WTC11 (cell line): ENCODE data around the gene PLLP. TPM values are rescaled to one million over a fixed set of nuclear protein-coding genes. Genes with fewer than 3 reads are reported as not detected.

Experiments used
- ATAC-seq: fragments of 200-7000 bp; cut with Tn5 transposase; 2 replicates; pipeline ENCODE4 v1.10.0; 2021; ENCODE audit warnings: mild to moderate bottlenecking, moderate library complexity
- CTCF ChIA-PET: fragments of 300-600 bp; sonication (Branson Sonifier 250); formaldehyde crosslinking; loops from one replicate; lab custom pipeline; 2021; ENCODE audit warnings: antibody characterized with exemption; lab: Charles Lee
- POLR2A ChIA-PET: fragments of 350-600 bp; sonication (Branson Sonifier 250); formaldehyde crosslinking; loops from one replicate; lab custom pipeline; 2021; ENCODE audit warnings: antibody characterized with exemption; lab: Charles Lee
- DNase-seq: peaks from one replicate; pipeline ENCODE4 v3.0.0; 2021; ENCODE audit warnings: low spot score
- H3K27ac Mint-ChIP-seq: 2 replicates; pipeline ENCODE4 v1.8.0; 2021; ENCODE audit warnings: mixed read lengths
- H3K27me3 Mint-ChIP-seq: 2 replicates; pipeline ENCODE4 v1.8.0; 2021; ENCODE audit warnings: low read depth, mild to moderate bottlenecking, moderate library complexity, mixed read lengths
- H3K36me3 Mint-ChIP-seq: 2 replicates; pipeline ENCODE4 v1.8.0; 2021; ENCODE audit warnings: mixed read lengths
- H3K4me1 Mint-ChIP-seq: 2 replicates; pipeline ENCODE4 v1.8.0; 2022; ENCODE audit warnings: mixed read lengths
- H3K4me3 Mint-ChIP-seq: 2 replicates; pipeline ENCODE4 v1.8.0; 2021; ENCODE audit warnings: mild to moderate bottlenecking, moderate library complexity, mixed read lengths
- H3K9me3 Mint-ChIP-seq: 2 replicates; pipeline ENCODE4 v1.8.0; 2021; ENCODE audit warnings: mixed read lengths
- CREB1 ChIP-seq: sonication (generic); formaldehyde crosslinking; IDR thresholded peaks from 2 replicates; pipeline ENCODE4 v1.8.0; 2023; ENCODE audit warnings: mild to moderate bottlenecking, missing genetic modification reagents
- GRHL2 ChIP-seq: fragments of 250-450 bp; sonication (Bioruptor Pico); IDR thresholded peaks from 2 replicates; pipeline ENCODE4 v1.8.0; 2022; ENCODE audit warnings: mild to moderate bottlenecking, moderate library complexity; ENCODE audit not compliant: insufficient replicate concordance, severe bottlenecking
- NFE2L1 ChIP-seq: sonication (generic); formaldehyde crosslinking; IDR thresholded peaks from 2 replicates; pipeline ENCODE4 v1.8.1; 2023; ENCODE audit warnings: missing genetic modification reagents
- NR2C2 ChIP-seq: sonication (generic); formaldehyde crosslinking; IDR thresholded peaks from 2 replicates; pipeline ENCODE4 v1.8.0; 2022; ENCODE audit warnings: mild to moderate bottlenecking, missing genetic modification reagents
- ZBTB21 ChIP-seq: sonication (generic); formaldehyde crosslinking; IDR thresholded peaks from 2 replicates; pipeline ENCODE4 v1.8.1; 2023; ENCODE audit warnings: mild to moderate bottlenecking, missing genetic modification reagents, borderline replicate concordance
- ZNF138 ChIP-seq: sonication (generic); formaldehyde crosslinking; conservative IDR thresholded peaks from 2 replicates; pipeline ENCODE4 v1.8.1; 2022; ENCODE audit warnings: mild to moderate bottlenecking, moderate library complexity, missing genetic modification reagents
- ZNF232 ChIP-seq: sonication (generic); formaldehyde crosslinking; IDR thresholded peaks from 2 replicates; pipeline ENCODE4 v1.8.0; 2022; ENCODE audit warnings: mild to moderate bottlenecking, missing genetic modification reagents
- ZNF263 ChIP-seq: sonication (generic); formaldehyde crosslinking; IDR thresholded peaks from 2 replicates; pipeline ENCODE4 v1.8.1; 2022; ENCODE audit warnings: low read depth, mild to moderate bottlenecking, moderate library complexity, missing genetic modification reagents
- ZNF396 ChIP-seq: fragments of 250-450 bp; sonication (Bioruptor Pico); IDR thresholded peaks from 2 replicates; pipeline ENCODE4 v1.8.0; 2021; ENCODE audit warnings: mild to moderate bottlenecking, moderate library complexity, borderline replicate concordance
- ZNF671 ChIP-seq: fragments of 250-450 bp; sonication (Bioruptor Pico); IDR thresholded peaks from 2 replicates; pipeline ENCODE4 v1.8.0; 2021; ENCODE audit warnings: mild to moderate bottlenecking
- total RNA-seq: library from RNA; stranded (reverse); gene quantifications from 3 replicates; pipeline ENCODE4 v1.2.3, GENCODE V29; 2021
- TF ChIP-seq, protein P1 (sequence below): sonication (generic); formaldehyde crosslinking; IDR thresholded peaks from 2 replicates; pipeline ENCODE4 v1.8.0; 2023; ENCODE audit warnings: missing genetic modification reagents, mild to moderate bottlenecking, borderline replicate concordance
- TF ChIP-seq, protein P2 (sequence below): sonication (generic); formaldehyde crosslinking; IDR thresholded peaks from 2 replicates; pipeline ENCODE4 v1.8.1; 2022; ENCODE audit warnings: low read depth, missing genetic modification reagents, borderline replicate concordance
- TF ChIP-seq, protein P3 (sequence below): sonication (generic); formaldehyde crosslinking; IDR thresholded peaks from 2 replicates; pipeline ENCODE4 v1.8.0; 2022; ENCODE audit warnings: missing genetic modification reagents
- TF ChIP-seq, protein P4 (sequence below): fragments of 250-450 bp; sonication (Bioruptor Pico); IDR thresholded peaks from 2 replicates; pipeline ENCODE4 v1.9.0; 2021; ENCODE audit warnings: moderate library complexity, mild to moderate bottlenecking, inconsistent platforms, borderline replicate concordance
- TF ChIP-seq, protein P5 (sequence below): sonication (generic); formaldehyde crosslinking; IDR thresholded peaks from 2 replicates; pipeline ENCODE4 v1.8.1; 2023; ENCODE audit warnings: mild to moderate bottlenecking, missing genetic modification reagents, moderate library complexity

Gene PLLP
- total RNA-seq, 1 experiment from 2014 or later = 2.8 TPM

DNA sequence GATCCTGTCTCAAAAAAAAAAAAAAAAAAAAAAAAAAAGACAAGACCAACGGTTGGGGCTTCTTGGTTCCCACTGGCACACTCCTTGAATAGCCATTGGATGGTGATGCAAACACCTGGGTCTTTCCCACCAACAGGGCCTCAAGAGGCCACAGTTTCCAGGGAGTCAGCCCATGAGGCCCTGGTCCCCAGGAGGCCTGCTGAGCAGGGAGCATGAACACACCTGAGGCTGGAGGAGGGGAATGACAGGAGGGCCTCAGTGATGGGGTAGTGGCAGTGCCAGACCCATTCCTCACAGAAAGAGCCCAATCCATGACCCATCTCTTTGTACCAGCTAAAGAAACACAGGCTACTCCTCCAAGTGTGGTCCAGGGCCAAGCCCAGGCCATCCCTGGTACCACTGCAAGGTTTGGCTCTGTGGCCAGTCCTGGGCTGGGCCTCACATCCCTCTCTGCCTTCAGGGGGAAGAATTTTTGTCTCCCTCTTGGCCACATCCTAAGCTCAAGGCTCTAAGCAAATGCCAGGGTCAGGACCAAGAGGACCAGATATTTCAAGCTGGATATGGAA, 25.5 kb downstream of the PLLP start (continued):
- TF ChIP-seq, protein P1, sequence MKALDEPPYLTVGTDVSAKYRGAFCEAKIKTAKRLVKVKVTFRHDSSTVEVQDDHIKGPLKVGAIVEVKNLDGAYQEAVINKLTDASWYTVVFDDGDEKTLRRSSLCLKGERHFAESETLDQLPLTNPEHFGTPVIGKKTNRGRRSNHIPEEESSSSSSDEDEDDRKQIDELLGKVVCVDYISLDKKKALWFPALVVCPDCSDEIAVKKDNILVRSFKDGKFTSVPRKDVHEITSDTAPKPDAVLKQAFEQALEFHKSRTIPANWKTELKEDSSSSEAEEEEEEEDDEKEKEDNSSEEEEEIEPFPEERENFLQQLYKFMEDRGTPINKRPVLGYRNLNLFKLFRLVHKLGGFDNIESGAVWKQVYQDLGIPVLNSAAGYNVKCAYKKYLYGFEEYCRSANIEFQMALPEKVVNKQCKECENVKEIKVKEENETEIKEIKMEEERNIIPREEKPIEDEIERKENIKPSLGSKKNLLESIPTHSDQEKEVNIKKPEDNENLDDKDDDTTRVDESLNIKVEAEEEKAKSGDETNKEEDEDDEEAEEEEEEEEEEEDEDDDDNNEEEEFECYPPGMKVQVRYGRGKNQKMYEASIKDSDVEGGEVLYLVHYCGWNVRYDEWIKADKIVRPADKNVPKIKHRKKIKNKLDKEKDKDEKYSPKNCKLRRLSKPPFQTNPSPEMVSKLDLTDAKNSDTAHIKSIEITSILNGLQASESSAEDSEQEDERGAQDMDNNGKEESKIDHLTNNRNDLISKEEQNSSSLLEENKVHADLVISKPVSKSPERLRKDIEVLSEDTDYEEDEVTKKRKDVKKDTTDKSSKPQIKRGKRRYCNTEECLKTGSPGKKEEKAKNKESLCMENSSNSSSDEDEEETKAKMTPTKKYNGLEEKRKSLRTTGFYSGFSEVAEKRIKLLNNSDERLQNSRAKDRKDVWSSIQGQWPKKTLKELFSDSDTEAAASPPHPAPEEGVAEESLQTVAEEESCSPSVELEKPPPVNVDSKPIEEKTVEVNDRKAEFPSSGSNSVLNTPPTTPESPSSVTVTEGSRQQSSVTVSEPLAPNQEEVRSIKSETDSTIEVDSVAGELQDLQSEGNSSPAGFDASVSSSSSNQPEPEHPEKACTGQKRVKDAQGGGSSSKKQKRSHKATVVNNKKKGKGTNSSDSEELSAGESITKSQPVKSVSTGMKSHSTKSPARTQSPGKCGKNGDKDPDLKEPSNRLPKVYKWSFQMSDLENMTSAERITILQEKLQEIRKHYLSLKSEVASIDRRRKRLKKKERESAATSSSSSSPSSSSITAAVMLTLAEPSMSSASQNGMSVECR = no peak
- TF ChIP-seq GRHL2 (no peak), NFE2L1 (CRISPR knock-in tag) (no peak), ZNF138 (CRISPR knock-in tag) (no peak)

DNA sequence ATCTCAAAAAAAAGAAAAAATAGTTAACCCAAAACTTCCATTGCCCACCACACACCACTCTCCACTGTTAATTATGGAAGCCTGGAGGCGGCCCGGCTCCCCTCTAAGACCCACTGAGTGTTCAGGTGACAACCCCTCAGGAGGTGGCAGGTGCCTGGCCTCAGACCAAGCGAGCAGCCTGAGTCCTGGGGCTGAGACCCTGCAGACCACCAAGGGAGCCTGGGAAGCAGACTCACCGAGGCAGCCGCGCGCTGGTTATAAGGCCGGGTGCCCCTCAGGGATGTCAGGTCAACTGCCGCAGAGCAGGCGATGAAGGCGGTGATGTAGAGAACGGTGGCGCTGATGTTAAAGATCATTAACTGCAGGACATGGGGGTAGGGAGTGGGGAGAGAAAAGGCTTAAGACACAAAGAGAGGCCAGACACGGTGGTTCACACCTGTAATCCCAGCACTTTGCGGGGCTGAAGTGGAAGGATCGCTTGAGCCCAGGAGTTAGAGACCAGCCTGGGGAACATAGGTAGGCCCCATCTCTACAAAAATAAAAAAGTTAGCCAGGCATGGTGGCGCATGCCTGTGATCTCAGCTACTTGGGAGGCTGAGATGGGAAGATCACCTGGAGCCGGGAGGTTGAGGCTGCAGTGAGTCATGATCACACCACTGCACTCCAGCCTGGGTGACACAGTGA, 26.1 kb downstream of the PLLP start:
- no peak overlapping the region for H3K4me3 Mint-ChIP-seq
- peaks cover 14% of the 10 kb centered on the region for H3K4me1 Mint-ChIP-seq
- ATAC-seq (no peak), DNase-seq (no peak)
- TF ChIP-seq ZNF396 (no peak), ZNF671 (CRISPR knock-in tag) (no peak), ZNF232 (CRISPR knock-in tag) (no peak)
- TF ChIP-seq, protein P2, sequence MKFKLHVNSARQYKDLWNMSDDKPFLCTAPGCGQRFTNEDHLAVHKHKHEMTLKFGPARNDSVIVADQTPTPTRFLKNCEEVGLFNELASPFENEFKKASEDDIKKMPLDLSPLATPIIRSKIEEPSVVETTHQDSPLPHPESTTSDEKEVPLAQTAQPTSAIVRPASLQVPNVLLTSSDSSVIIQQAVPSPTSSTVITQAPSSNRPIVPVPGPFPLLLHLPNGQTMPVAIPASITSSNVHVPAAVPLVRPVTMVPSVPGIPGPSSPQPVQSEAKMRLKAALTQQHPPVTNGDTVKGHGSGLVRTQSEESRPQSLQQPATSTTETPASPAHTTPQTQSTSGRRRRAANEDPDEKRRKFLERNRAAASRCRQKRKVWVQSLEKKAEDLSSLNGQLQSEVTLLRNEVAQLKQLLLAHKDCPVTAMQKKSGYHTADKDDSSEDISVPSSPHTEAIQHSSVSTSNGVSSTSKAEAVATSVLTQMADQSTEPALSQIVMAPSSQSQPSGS (CRISPR knock-in tag) = no peak
- ChIA-PET CTCF (no interaction called here), POLR2A (no interaction called here)
- no peaks in the 10 kb centered on the region for H3K36me3 Mint-ChIP-seq
- H3K9me3 Mint-ChIP-seq = no peaks in the 10 kb centered on the region
- H3K27ac Mint-ChIP-seq = no peak overlapping the region
- H3K27me3 Mint-ChIP-seq = no peaks in the 10 kb centered on the region

DNA sequence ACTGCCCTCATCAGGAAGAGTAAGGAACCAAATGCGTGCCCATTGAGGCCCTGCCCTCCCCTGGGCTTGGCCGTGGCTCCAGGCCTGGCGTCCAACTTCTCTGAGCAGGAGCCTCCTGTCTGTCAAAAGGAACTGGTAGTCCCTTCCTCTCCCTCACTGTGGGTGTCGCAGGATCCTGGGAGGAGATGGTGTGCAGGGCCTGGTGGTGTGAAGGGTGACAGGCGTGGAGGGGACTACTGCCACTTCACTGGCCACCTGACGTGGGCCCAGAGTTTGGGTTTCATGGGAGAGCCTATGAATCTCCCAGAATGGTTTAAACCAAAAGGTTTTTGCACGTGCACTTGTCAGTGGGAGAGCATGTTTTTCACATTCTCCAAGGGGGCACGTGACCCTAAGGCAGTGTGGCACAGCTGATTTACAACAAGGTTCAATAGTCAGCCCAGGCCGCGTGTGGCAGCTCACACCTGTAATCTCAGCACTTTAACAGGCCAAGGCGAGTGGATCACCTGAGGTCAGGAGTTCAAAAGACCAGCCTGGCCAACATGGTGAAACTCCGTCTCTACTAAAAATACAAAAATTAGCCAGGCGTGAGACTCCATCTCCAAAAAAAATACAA, 26.9 kb downstream of the PLLP start:
- peaks cover 14% of the 10 kb centered on the region for H3K4me1 Mint-ChIP-seq
- H3K27me3 Mint-ChIP-seq = no peaks in the 10 kb centered on the region
- H3K9me3 Mint-ChIP-seq = no peaks in the 10 kb centered on the region
- ChIA-PET CTCF (no interaction called here), POLR2A (no interaction called here)
- H3K36me3 Mint-ChIP-seq = peaks cover under 1% of the 10 kb centered on the region
- ATAC-seq (no peak), DNase-seq (no peak)
- no peak overlapping the region for H3K4me3 Mint-ChIP-seq
- H3K27ac Mint-ChIP-seq = no peak overlapping the region
- TF ChIP-seq, protein P3, sequence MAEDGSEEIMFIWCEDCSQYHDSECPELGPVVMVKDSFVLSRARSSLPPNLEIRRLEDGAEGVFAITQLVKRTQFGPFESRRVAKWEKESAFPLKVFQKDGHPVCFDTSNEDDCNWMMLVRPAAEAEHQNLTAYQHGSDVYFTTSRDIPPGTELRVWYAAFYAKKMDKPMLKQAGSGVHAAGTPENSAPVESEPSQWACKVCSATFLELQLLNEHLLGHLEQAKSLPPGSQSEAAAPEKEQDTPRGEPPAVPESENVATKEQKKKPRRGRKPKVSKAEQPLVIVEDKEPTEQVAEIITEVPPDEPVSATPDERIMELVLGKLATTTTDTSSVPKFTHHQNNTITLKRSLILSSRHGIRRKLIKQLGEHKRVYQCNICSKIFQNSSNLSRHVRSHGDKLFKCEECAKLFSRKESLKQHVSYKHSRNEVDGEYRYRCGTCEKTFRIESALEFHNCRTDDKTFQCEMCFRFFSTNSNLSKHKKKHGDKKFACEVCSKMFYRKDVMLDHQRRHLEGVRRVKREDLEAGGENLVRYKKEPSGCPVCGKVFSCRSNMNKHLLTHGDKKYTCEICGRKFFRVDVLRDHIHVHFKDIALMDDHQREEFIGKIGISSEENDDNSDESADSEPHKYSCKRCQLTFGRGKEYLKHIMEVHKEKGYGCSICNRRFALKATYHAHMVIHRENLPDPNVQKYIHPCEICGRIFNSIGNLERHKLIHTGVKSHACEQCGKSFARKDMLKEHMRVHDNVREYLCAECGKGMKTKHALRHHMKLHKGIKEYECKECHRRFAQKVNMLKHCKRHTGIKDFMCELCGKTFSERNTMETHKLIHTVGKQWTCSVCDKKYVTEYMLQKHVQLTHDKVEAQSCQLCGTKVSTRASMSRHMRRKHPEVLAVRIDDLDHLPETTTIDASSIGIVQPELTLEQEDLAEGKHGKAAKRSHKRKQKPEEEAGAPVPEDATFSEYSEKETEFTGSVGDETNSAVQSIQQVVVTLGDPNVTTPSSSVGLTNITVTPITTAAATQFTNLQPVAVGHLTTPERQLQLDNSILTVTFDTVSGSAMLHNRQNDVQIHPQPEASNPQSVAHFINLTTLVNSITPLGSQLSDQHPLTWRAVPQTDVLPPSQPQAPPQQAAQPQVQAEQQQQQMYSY (CRISPR knock-in tag) = no peak
- TF ChIP-seq ZNF263 (CRISPR knock-in tag) (no peak), NR2C2 (CRISPR knock-in tag) (no peak), ZBTB21 (no peak), CREB1 (CRISPR knock-in tag) (no peak), ZNF671 (CRISPR knock-in tag) (no peak)
- TF ChIP-seq, protein P4, sequence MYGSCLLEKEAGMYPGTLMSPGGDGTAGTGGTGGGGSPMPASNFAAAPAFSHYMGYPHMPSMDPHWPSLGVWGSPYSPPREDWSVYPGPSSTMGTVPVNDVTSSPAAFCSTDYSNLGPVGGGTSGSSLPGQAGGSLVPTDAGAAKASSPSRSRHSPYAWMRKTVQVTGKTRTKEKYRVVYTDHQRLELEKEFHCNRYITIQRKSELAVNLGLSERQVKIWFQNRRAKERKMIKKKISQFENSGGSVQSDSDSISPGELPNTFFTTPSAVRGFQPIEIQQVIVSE (CRISPR knock-in tag) = no peak
- TF ChIP-seq, protein P5, sequence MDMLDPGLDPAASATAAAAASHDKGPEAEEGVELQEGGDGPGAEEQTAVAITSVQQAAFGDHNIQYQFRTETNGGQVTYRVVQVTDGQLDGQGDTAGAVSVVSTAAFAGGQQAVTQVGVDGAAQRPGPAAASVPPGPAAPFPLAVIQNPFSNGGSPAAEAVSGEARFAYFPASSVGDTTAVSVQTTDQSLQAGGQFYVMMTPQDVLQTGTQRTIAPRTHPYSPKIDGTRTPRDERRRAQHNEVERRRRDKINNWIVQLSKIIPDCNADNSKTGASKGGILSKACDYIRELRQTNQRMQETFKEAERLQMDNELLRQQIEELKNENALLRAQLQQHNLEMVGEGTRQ = no peak
